ENCODE measurements around the gene SELENOK. TPM values are rescaled to one million over a fixed set of nuclear protein-coding genes. Genes with fewer than 3 reads are reported as not detected.

The SELENOK gene
- total and polyA plus RNA-seq, 10 donors: 28.4 to 84.0 (median 42.3) TPM

- Histone ChIP-seq H3K27me3 (replicated peaks in 1 of 7) (no peaks in the 10 kb centered on the region), H3K4me3 (no peak overlapping the region), H3K4me1 (peaks cover 0 to 6% (median 0%) of the 10 kb centered on the region in 6 donors), H3K9me3 (no peaks in the 10 kb centered on the region), H3K36me3 (peaks cover 0 to 38% (median 13%) of the 10 kb centered on the region in 6 donors), H3K27ac (no peak overlapping the region)
- TF ChIP-seq POLR2AphosphoS5 (IDR thresholded peaks at IDR 0.05): no peak
- no peak for TF ChIP-seq POLR2A (IDR thresholded peaks at IDR 0.05)
- no peak for TF ChIP-seq CTCF (IDR thresholded peaks at IDR 0.05 in 8 of 11, conservative IDR thresholded peaks at IDR 0.05 in 3 of 11)
- intact Hi-C loops (cut with DNase I; ENCODE audit: low total_unique reads): no loop called here
- no peak for DNase-seq
- 53 to 69% (median 58%) methylated on average over 7 of the region's 7 CpGs for WGBS, 5 donors
These were observed 34.7 kb downstream of the SELENOK start for GRCh38 chr3:53856964-53857363.

GRCh38 chr3:53850895-53851294 lies 40.8 kb downstream of the SELENOK start:
- WGBS, 5 donors: 64 to 81% (median 67%) methylated on average over 5 of the region's 5 CpGs
- Histone ChIP-seq H3K4me3 (no peak overlapping the region), H3K9me3 (no peaks in the 10 kb centered on the region), H3K4me1 (peaks cover 0 to 12% (median 10%) of the 10 kb centered on the region in 6 donors), H3K27ac (no peak overlapping the region), H3K27me3 (replicated peaks in 1 of 7) (peaks cover 0 to 42% (median 22%) of the 10 kb centered on the region in 7 donors), H3K36me3 (no peaks in the 10 kb centered on the region)
- DNase-seq: no peak
- intact Hi-C loops (cut with DNase I; ENCODE audit: low total_unique reads): no loop called here
- no peak for TF ChIP-seq POLR2AphosphoS5 (IDR thresholded peaks at IDR 0.05)
- no peak for TF ChIP-seq CTCF (IDR thresholded peaks at IDR 0.05 in 8 of 11, conservative IDR thresholded peaks at IDR 0.05 in 3 of 11)
- no peak for TF ChIP-seq POLR2A (IDR thresholded peaks at IDR 0.05)

GRCh38 chr3:53849916-53850315 lies 41.7 kb downstream of the SELENOK start:
- no peak overlapping the region for H3K4me3 ChIP-seq
- no peak for DNase-seq
- H3K4me1 ChIP-seq: peaks cover 0 to 22% (median 17%) of the 10 kb centered on the region in 6 donors
- H3K27ac ChIP-seq: no peak overlapping the region
- TF ChIP-seq CTCF (IDR thresholded peaks at IDR 0.05 in 8 of 11, conservative IDR thresholded peaks at IDR 0.05 in 3 of 11) (no peak), POLR2A (IDR thresholded peaks at IDR 0.05) (no peak), POLR2AphosphoS5 (IDR thresholded peaks at IDR 0.05) (no peak)
- intact Hi-C loops (cut with DNase I; ENCODE audit: low total_unique reads): no loop called here
- peaks cover 0 to 52% (median 32%) of the 10 kb centered on the region in 7 donors for H3K27me3 ChIP-seq (replicated peaks in 1 of 7)
- WGBS, 5 donors: 92 to 97% (median 95%) methylated on average over 7 of the region's 7 CpGs
- H3K36me3 ChIP-seq: no peaks in the 10 kb centered on the region
- no peaks in the 10 kb centered on the region for H3K9me3 ChIP-seq

- H3K9me3 ChIP-seq: no peaks in the 10 kb centered on the region
- peaks cover 0 to 27% (median 17%) of the 10 kb centered on the region in 6 donors for H3K4me1 ChIP-seq
- no peaks in the 10 kb centered on the region for H3K36me3 ChIP-seq
- DNase-seq: no peak
- no peak overlapping the region for H3K27ac ChIP-seq
- no peak for TF ChIP-seq POLR2AphosphoS5 (IDR thresholded peaks at IDR 0.05)
- peak overlapping the region in 6 of 8 donors; percentile 60 to 71 (median 65) for H3K4me3 ChIP-seq
- peaks cover 0 to 69% (median 34%) of the 10 kb centered on the region in 7 donors for H3K27me3 ChIP-seq (replicated peaks in 1 of 7)
- intact Hi-C loops (cut with DNase I; ENCODE audit: low total_unique reads): no loop called here
- WGBS, 5 donors: 60 to 74% (median 64%) methylated on average over 10 of the region's 10 CpGs
These were observed 44.9 kb downstream of the SELENOK start for GRCh38 chr3:53846851-53847155.
